Measurements from ENCODE around the gene EHBP1. TPM values are rescaled to one million over a fixed set of nuclear protein-coding genes. Genes with fewer than 3 reads are reported as not detected.

The EHBP1 gene
- polyA plus RNA-seq, 1 donor = 24.5 TPM

DNA sequence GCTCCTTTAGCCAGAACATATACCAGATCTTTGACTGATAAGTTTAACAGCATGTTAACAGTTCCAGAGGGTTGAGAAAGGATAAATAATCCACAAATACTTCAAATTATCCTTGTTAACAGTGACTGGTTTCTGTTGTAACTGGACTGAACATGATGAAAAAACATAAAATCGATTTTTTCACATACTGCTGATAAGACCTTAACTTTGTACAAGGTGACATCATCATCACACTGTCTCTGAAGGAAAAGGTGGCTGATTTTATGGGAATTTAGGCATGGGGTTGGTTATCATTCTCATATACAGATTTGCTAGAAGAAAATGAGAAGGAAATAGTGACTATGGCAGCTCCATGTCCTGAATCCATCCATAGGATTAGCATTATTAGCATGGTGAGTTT, 381.2 kb downstream of the EHBP1 start:
- DNase-seq = no peak

DNA sequence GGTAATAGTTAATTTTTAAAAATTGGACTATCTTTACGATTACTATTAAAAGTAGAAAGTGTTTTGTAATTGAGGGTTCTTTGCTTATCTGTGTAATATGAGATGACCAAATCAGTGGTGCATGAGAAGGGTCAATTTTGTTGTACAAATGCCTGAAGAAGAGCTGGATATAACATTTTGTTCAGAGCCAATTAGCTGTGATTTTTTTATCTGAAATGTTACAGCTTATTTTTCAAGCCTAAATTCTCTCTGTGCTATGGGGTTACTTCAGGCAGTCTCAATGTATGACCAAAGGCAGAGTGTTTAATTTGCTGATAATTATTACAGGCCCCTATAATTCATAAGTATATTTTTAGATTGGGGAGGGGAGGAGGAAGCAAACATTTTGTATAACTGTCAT, 386.9 kb downstream of the EHBP1 start:
- DNase-seq = no peak

DNA sequence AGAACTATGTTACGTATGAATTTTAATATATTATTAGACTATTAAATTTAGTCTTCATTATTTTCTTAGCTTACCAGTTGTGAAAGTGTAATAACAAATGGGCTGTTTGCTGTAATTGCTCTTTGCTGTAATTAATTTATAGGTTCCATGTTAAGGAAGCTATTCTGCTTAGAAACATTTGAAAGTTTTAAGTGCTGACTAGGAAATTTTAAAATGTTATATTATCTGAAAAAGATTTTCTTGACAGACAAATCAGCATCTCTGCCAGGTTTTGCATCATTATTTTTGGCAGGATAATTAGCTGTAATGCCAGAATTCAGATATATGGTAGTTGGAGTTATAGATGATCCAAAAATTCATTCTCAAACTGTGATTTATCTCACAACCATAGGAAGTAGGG, 387.3 kb downstream of the EHBP1 start:
- DNase-seq = no peak

DNA sequence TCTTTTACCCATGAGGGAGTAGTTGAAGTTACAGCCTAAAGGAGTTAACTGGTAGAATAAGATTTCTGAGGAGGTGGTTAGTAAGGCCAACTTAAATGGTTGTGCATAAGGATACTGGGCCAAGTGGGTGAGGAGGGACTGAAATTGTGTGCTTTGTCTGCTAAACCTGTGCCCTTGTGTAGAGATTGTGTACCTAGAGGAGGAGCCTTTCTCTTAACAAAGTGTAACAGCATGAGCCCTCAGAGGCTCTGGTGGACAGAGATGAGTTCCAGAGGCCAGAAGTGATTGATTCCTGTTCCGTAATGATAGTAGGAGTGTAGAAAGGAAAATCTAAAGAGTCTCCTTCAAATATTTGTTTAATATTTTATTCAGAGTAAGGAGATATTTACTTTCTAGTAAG, 388.0 kb downstream of the EHBP1 start:
- no peak for DNase-seq

Other genes with a start within 250 kb of the EHBP1 start
- gene TMEM17, start 199.5 kb upstream of the EHBP1 start, polyA plus RNA-seq (ENCODE audit: insufficient read length) = 1.5 TPM

All from hindlimb muscle (tissue), 1 donor.